Neutrophil (primary cell): ENCODE measurements around the gene ACYP1.
"Not testable (repeated sequence)": the region's sequence is repeated elsewhere in the genome, so short reads cannot be mapped to it uniquely, and the experiment has no call there.

Experiments used
- H3K27ac ChIP-seq: fragments of 200-600 bp; sonication (generic); 2 replicates; pipeline ENCODE4 v1.5.1; 2016; ENCODE audit warnings: mild to moderate bottlenecking, moderate library complexity
- H3K27me3 ChIP-seq: fragments of 200-600 bp; sonication (generic); 2 replicates; pipeline ENCODE4 v1.6.0; 2016; ENCODE audit warnings: mild to moderate bottlenecking
- H3K36me3 ChIP-seq: fragments of 200-600 bp; sonication (generic); 2 replicates; pipeline ENCODE4 v1.5.1; 2017
- H3K4me1 ChIP-seq, 2 experiments: fragments of 200-600 bp in 1 of 2; sonication (generic) in 1 of 2; 1 replicate in 1 of 2; 2 replicates in 1 of 2; pipeline versions ENCODE4 v1.5.1 to v1.6.1; 2013 to 2016; ENCODE audit warnings: low read depth in 1 of 2, low read length in 1 of 2, mild to moderate bottlenecking in 1 of 2, moderate library complexity in 1 of 2; ENCODE audit not compliant: control insufficient read depth in 1 of 2, insufficient read depth in 1 of 2
- H3K4me3 ChIP-seq, 2 experiments: fragments of 200-600 bp in 1 of 2; sonication (generic) in 1 of 2; 1 replicate in 1 of 2; 2 replicates in 1 of 2; pipeline ENCODE4 v1.5.1; 2013 to 2016; ENCODE audit warnings: low read depth in 1 of 2, low read length in 1 of 2, mild to moderate bottlenecking in 1 of 2, moderate library complexity in 1 of 2
- H3K9me3 ChIP-seq: fragments of 200-600 bp; sonication (generic); 2 replicates; pipeline ENCODE4 v1.5.1; 2016
- CTCF ChIP-seq: fragments of 200-600 bp; sonication (generic); IDR thresholded peaks from 2 replicates; pipeline ENCODE4 v1.5.1; 2016; ENCODE audit warnings: antibody characterized with exemption

The ACYP1 gene

GRCh38 chr14:75069121-75069810 lies 5.4 kb upstream of the ACYP1 start, which contains the start of gene ZC2HC1C:
Gene ZC2HC1C, plus strand, starts transcription at chr14:75069641. Its CDS starts 933 bp downstream, at chr14:75070574.
- Histone ChIP-seq H3K27ac (peak within 1 kb of the TSS; percentile 19), H3K36me3 (no peaks in the 10 kb centered on the region), H3K4me1 (peaks cover 16% of the 10 kb centered on the region in 2 experiments), H3K27me3 (peaks cover 22% of the 10 kb centered on the region), H3K4me3 (peak within 1 kb of the TSS; percentile 59 to 77), H3K9me3 (no peaks in the 10 kb centered on the region)
- no peak for TF ChIP-seq CTCF

- no peaks in the 10 kb centered on the region for H3K9me3 ChIP-seq
- H3K4me3 ChIP-seq: peak overlapping the region; percentile 59 to 77
- TF ChIP-seq CTCF: no peak
- H3K27ac ChIP-seq: no peak overlapping the region
- no peaks in the 10 kb centered on the region for H3K36me3 ChIP-seq
- H3K27me3 ChIP-seq: peaks cover 22% of the 10 kb centered on the region
- H3K4me1 ChIP-seq: peaks cover 19 to 21% of the 10 kb centered on the region in 2 experiments
Measured at GRCh38 chr14:75068294-75069120, 4.7 kb upstream of the ACYP1 start.

GRCh38 chr14:75067765-75068164 lies 3.9 kb upstream of the ACYP1 start:
- not testable (repeated sequence) for H3K9me3 ChIP-seq, H3K27ac ChIP-seq, H3K36me3 ChIP-seq, H3K4me3 ChIP-seq
- peaks cover 22% of the 10 kb centered on the region for H3K27me3 ChIP-seq
- H3K4me1 ChIP-seq: peaks cover 25 to 27% of the 10 kb centered on the region in 2 experiments

- H3K27me3 ChIP-seq: peaks cover 22% of the 10 kb centered on the region
- no peaks in the 10 kb centered on the region for H3K36me3 ChIP-seq
- H3K27ac ChIP-seq: no peak overlapping the region
- H3K9me3 ChIP-seq: no peaks in the 10 kb centered on the region
- peaks cover 25 to 27% of the 10 kb centered on the region in 2 experiments for H3K4me1 ChIP-seq
- no peak overlapping the region for H3K4me3 ChIP-seq
- no peak for TF ChIP-seq CTCF
Measured at GRCh38 chr14:75067212-75067611, 3.4 kb upstream of the ACYP1 start.

- TF ChIP-seq CTCF: no peak
- H3K36me3 ChIP-seq: no peaks in the 10 kb centered on the region
- no peak overlapping the region for H3K27ac ChIP-seq
- peaks cover 20% of the 10 kb centered on the region for H3K27me3 ChIP-seq
- H3K4me1 ChIP-seq: peaks cover 25 to 27% of the 10 kb centered on the region in 2 experiments
- H3K9me3 ChIP-seq: no peaks in the 10 kb centered on the region
- no peak overlapping the region for H3K4me3 ChIP-seq
Measured at GRCh38 chr14:75066691-75067090, 2.9 kb upstream of the ACYP1 start.

- H3K27ac ChIP-seq: no peak overlapping the region
- H3K4me1 ChIP-seq: peaks cover 18 to 20% of the 10 kb centered on the region in 2 experiments
- H3K4me3 ChIP-seq: peak overlapping the region; percentile 82 to 91
- no peaks in the 10 kb centered on the region for H3K36me3 ChIP-seq
- H3K9me3 ChIP-seq: no peaks in the 10 kb centered on the region
- peaks cover 6% of the 10 kb centered on the region for H3K27me3 ChIP-seq
- no peak for TF ChIP-seq CTCF
Measured at GRCh38 chr14:75064205-75064567, 362 bp upstream of the ACYP1 start.
